COLO829 (cell line): ENCODE measurements around the gene MORN4.
A peak's percentile ranks its signal among the peaks of the same experiment; 100 is the strongest.
"Not testable (repeated sequence)": the region's sequence is repeated elsewhere in the genome, so short reads cannot be mapped to it uniquely, and the experiment has no call there.

ENCODE experiments used
- DNase-seq: peaks from one replicate; pipeline ENCODE4 v3.0.0; 2012; ENCODE audit warnings: low spot score

The MORN4 gene

GRCh38 chr10:97596101-97597082, 36.9 kb downstream of the MORN4 start:
- peak; percentile 21 for DNase-seq

- no peak for DNase-seq
These were observed 39.9 kb downstream of the MORN4 start for GRCh38 chr10:97593421-97593820.

GRCh38 chr10:97590748-97591495, 42.4 kb downstream of the MORN4 start:
- DNase-seq: no peak

GRCh38 chr10:97590082-97590747, 43.1 kb downstream of the MORN4 start:
- DNase-seq: no peak

- no peak for DNase-seq
These were observed 43.8 kb downstream of the MORN4 start, which contains the start of gene C10orf62 for GRCh38 chr10:97589479-97589878. TSS of gene C10orf62 (plus strand) at chr10:97589721. CDS start at chr10:97589898, 177 bp downstream.

GRCh38 chr10:97587183-97587582, 46.1 kb downstream of the MORN4 start:
- DNase-seq: no peak

- no peak for DNase-seq
These were observed 47.9 kb downstream of the MORN4 start for GRCh38 chr10:97585439-97585811.

GRCh38 chr10:97584798-97585438, 48.4 kb downstream of the MORN4 start:
- no peak for DNase-seq

- DNase-seq: peak; percentile 43
These were observed 49.1 kb downstream of the MORN4 start, which contains the start of gene HOGA1 for GRCh38 chr10:97584060-97584797. TSS of gene HOGA1 (plus strand) at chr10:97584389. CDS start at chr10:97584704, 315 bp downstream.

GRCh38 chr10:97583476-97583875, 49.8 kb downstream of the MORN4 start:
- no peak for DNase-seq

- DNase-seq: no peak
These were observed 51.1 kb downstream of the MORN4 start for GRCh38 chr10:97582169-97582568.

GRCh38 chr10:97580421-97581367, 52.6 kb downstream of the MORN4 start:
- DNase-seq: no peak

GRCh38 chr10:97578171-97578844, 55.0 kb downstream of the MORN4 start:
- no peak for DNase-seq

GRCh38 chr10:97577701-97578100, 55.6 kb downstream of the MORN4 start:
- DNase-seq: no peak

- not testable (repeated sequence) for DNase-seq
These were observed 56.8 kb downstream of the MORN4 start for GRCh38 chr10:97576487-97576886.

GRCh38 chr10:97575127-97575668, 58.1 kb downstream of the MORN4 start:
- DNase-seq: no peak

GRCh38 chr10:97574374-97575126, 58.8 kb downstream of the MORN4 start:
- peak; percentile 91 for DNase-seq

GRCh38 chr10:97573672-97574071, 59.6 kb downstream of the MORN4 start:
- DNase-seq: no peak
